HEK293T (cell line): ENCODE data around the gene CD28.

ENCODE experiments used
- ARNT ChIP-seq: fragments of 450-650 bp; IDR thresholded peaks from 2 replicates; pipeline ENCODE4 v1.6.1; 2017; ENCODE audit warnings: mild to moderate bottlenecking
- BHLHE40 ChIP-seq: fragments of 450-650 bp; IDR thresholded peaks from 2 replicates; pipeline ENCODE4 v1.6.1; 2016; ENCODE audit warnings: mild to moderate bottlenecking, moderate library complexity, borderline replicate concordance
- ELF4 ChIP-seq: fragments of 450-650 bp; IDR thresholded peaks from 2 replicates; pipeline ENCODE4 v1.6.1; 2017; ENCODE audit warnings: antibody characterized with exemption
- FOXA1 ChIP-seq: fragments of 450-650 bp; IDR thresholded peaks from 2 replicates; pipeline ENCODE4 v1.6.1; 2016; ENCODE audit warnings: mild to moderate bottlenecking
- FOXM1 ChIP-seq: fragments of 450-650 bp; IDR thresholded peaks from 2 replicates; pipeline ENCODE4 v1.6.1; 2017; ENCODE audit warnings: mild to moderate bottlenecking, borderline replicate concordance
- HDGF ChIP-seq: fragments of 450-650 bp; IDR thresholded peaks from 2 replicates; pipeline ENCODE4 v1.6.1; 2017; ENCODE audit warnings: antibody characterized with exemption, borderline replicate concordance
- NFRKB ChIP-seq: fragments of 450-650 bp; IDR thresholded peaks from 2 replicates; pipeline ENCODE4 v1.6.1; 2016; ENCODE audit warnings: mild to moderate bottlenecking, moderate library complexity
- SP1 ChIP-seq: fragments of 450-650 bp; IDR thresholded peaks from 2 replicates; pipeline ENCODE4 v1.6.1; 2017
- SUZ12 ChIP-seq: fragments of 450-650 bp; IDR thresholded peaks from 2 replicates; pipeline ENCODE4 v1.6.1; 2016; ENCODE audit warnings: mild to moderate bottlenecking
- TF ChIP-seq, protein P1 (sequence below): fragments of 450-650 bp; IDR thresholded peaks from 2 replicates; pipeline ENCODE4 v1.6.1; 2016

- TF ChIP-seq SP1 (no peak), ELF4 (no peak), BHLHE40 (no peak), FOXA1 (no peak), NFRKB (no peak), FOXM1 (no peak), SUZ12 (no peak), HDGF (no peak), ARNT (no peak)
- TF ChIP-seq, protein P1, sequence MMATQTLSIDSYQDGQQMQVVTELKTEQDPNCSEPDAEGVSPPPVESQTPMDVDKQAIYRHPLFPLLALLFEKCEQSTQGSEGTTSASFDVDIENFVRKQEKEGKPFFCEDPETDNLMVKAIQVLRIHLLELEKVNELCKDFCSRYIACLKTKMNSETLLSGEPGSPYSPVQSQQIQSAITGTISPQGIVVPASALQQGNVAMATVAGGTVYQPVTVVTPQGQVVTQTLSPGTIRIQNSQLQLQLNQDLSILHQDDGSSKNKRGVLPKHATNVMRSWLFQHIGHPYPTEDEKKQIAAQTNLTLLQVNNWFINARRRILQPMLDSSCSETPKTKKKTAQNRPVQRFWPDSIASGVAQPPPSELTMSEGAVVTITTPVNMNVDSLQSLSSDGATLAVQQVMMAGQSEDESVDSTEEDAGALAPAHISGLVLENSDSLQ, result no peak
These were observed 32.9 kb downstream of the CD28 start for GRCh38 chr2:203739351-203739750.
